ENCODE data around the gene MRPS30.
"Not testable (repeated sequence)": the region's sequence is repeated elsewhere in the genome, so short reads cannot be mapped to it uniquely, and the experiment has no call there.

Gene MRPS30

GRCh38 chr5:44801992-44802391 is 6.8 kb upstream of the MRPS30 start:
- no peak overlapping the region for H3K4me3 ChIP-seq (replicated peaks; ENCODE audit: low read depth, low read length)
- TF ChIP-seq CTCF (IDR thresholded peaks at IDR 0.05; ENCODE audit: low read length, missing control alignments): no peak
- DNase-seq (ENCODE audit: low read depth): no peak

GRCh38 chr5:44806608-44807007 is 2.1 kb upstream of the MRPS30 start:
- no peak overlapping the region for H3K4me3 ChIP-seq (replicated peaks; ENCODE audit: low read depth, low read length)
- DNase-seq (ENCODE audit: low read depth): no peak
- no peak for TF ChIP-seq CTCF (IDR thresholded peaks at IDR 0.05; ENCODE audit: low read length, missing control alignments)

- no peak for TF ChIP-seq CTCF (IDR thresholded peaks at IDR 0.05; ENCODE audit: low read length, missing control alignments)
- no peak overlapping the region for H3K4me3 ChIP-seq (replicated peaks; ENCODE audit: low read depth, low read length)
- DNase-seq (ENCODE audit: low read depth): no peak
Measured at GRCh38 chr5:44807269-44807668, 1.5 kb upstream of the MRPS30 start.

- peak overlapping the region; percentile 83 for H3K4me3 ChIP-seq (replicated peaks; ENCODE audit: low read depth, low read length)
- peak; percentile 58 for DNase-seq (ENCODE audit: low read depth)
- TF ChIP-seq CTCF (IDR thresholded peaks at IDR 0.05; ENCODE audit: low read length, missing control alignments): no peak
Measured at GRCh38 chr5:44809215-44809955, 638 bp downstream of the MRPS30 start.

- peak overlapping the region; percentile 83 for H3K4me3 ChIP-seq (replicated peaks; ENCODE audit: low read depth, low read length)
- no peak for DNase-seq (ENCODE audit: low read depth)
- TF ChIP-seq CTCF (IDR thresholded peaks at IDR 0.05; ENCODE audit: low read length, missing control alignments): no peak
Measured at GRCh38 chr5:44809956-44810420, 1.2 kb downstream of the MRPS30 start.

- no peak for TF ChIP-seq CTCF (IDR thresholded peaks at IDR 0.05; ENCODE audit: low read length, missing control alignments)
- no peak for DNase-seq (ENCODE audit: low read depth)
- H3K4me3 ChIP-seq (replicated peaks; ENCODE audit: low read depth, low read length): no peak overlapping the region
Measured at GRCh38 chr5:44814761-44815160, 6.0 kb downstream of the MRPS30 start.

- no peak for TF ChIP-seq CTCF (IDR thresholded peaks at IDR 0.05; ENCODE audit: low read length, missing control alignments)
- DNase-seq (ENCODE audit: low read depth): no peak
- H3K4me3 ChIP-seq (replicated peaks; ENCODE audit: low read depth, low read length): no peak overlapping the region
Measured at GRCh38 chr5:44821164-44821563, 12.4 kb downstream of the MRPS30 start.

- DNase-seq (ENCODE audit: low read depth); H3K4me3 ChIP-seq (replicated peaks; ENCODE audit: low read depth, low read length): not testable (repeated sequence)
Measured at GRCh38 chr5:44824662-44825061, 15.9 kb downstream of the MRPS30 start.
